ENCODE results near the gene CNTRL.

CNTRL gene

GRCh38 chr9:121225240-121225639, 150.5 kb downstream of the CNTRL start:
- in situ Hi-C loops (cut with HindIII; ENCODE audit: low sequenced_read_pairs): no loop called here

GRCh38 chr9:121226175-121226574, 151.4 kb downstream of the CNTRL start:
- in situ Hi-C loops (cut with HindIII; ENCODE audit: low sequenced_read_pairs): no loop called here
